ENCODE measurements around the gene GPM6B. TPM values are rescaled to one million over a fixed set of nuclear protein-coding genes. Genes with fewer than 3 reads are reported as not detected.

Gene GPM6B
- total RNA-seq, 1 experiment from 2014 or later: 99.8 TPM

DNA sequence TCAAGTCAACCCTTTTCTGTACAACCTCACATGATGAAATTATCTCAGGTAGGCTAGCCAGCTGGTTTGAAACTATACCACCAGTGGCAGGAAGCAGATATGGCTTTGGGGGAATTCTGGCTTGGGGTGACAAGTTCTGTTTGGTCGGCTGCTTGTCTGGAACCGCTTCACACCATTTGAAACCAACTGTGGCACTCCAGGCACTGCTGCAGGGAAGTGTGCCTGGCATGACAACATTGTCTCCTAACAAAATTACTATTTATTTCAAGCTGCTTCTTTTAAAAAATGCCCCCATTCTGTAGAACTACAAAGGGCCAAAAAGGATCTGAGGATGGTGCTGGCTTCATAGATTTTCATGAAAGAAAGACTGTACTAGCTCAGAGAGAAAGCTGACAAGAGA, 37.1 kb upstream of the GPM6B start:
- Mint-ChIP-seq H3K27me3 (ENCODE audit: low read depth) (no peaks in the 10 kb centered on the region), H3K4me1 (peaks cover 39% of the 10 kb centered on the region), H3K27ac (no peak overlapping the region), H3K36me3 (peaks cover 2% of the 10 kb centered on the region), H3K9me3 (0 out of 2 replicates have a peak, but pooled peaks cover 2% of the 10 kb centered on the region), H3K4me3 (no peak overlapping the region)
- POLR2A ChIA-PET: no interaction called here
- ATAC-seq (no peak), DNase-seq (ENCODE audit: low spot score) (no peak)
- CTCF ChIA-PET: no interaction called here
- TF ChIP-seq NFE2L1 (CRISPR knock-in tag; IDR thresholded peaks at IDR 0.05) (no peak), GTF2I (CRISPR knock-in tag; conservative IDR thresholded peaks at IDR 0.05) (no peak), SP1 (CRISPR knock-in tag; conservative IDR thresholded peaks at IDR 0.05) (no peak)

DNA sequence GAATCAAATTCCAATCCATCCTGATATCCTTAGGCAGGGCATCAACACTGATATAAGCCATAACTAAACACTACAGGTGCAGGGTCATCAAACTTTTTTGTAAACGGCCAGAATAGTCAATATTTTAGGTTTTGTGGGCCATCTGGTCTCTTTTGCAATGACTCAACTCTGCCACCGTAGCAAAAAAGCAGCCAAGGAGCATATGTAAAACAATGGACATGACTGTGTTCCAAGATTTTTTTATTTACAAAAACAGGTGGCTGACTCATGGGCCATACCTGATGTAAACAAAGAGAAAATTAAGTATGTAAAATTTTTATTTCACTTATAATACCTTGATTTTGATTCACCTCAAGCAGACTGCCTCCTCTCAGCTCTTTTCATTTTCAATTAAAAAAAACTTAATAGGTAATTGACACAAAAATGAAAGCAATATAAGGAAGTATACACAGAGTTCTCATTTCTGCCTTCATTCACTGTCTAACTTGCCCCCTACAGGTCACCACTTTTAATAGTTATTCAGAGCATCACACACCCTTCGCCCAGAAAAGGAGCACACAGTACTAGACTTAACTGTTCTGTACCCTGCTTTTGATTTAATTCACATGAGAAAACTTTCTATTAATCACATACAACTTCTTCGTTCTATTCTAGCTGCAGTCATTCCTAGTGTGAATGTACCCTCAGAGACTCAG, 35.3 kb upstream of the GPM6B start:
- H3K9me3 Mint-ChIP-seq: 0 out of 2 replicates have a peak, but pooled peaks cover 2% of the 10 kb centered on the region
- ATAC-seq (no peak), DNase-seq (ENCODE audit: low spot score) (no peak)

DNA sequence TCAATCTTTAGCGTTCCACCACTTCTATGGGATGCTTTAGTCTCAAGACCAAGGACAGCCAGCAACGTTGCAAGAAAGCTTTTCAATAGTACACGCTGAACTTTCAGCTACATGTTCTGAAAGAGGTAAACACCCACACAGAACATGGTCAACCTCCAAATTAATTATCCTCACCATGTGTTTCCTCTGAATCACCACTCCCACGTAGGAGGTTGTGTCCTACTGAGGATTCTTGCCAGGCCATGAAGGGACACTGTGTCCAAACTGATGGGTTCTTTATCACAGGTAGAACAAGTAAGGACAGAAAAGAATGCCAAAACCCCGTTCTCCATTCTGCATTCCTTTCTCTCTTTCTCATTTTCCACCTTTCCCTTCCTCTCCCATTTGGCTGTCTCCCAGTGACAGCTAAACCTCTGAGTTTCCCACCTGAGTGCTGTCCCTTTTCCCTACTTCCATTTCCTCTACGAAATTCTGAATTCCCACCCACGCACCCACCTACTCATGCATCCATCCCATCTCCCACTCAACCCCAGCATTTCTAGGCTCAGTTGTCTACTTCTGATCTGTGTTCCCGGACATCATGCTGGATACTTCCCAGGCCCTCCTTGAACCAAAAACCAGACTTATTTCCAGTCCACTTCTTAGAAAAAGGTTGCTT, 29.0 kb upstream of the GPM6B start:
- no peak for DNase-seq (ENCODE audit: low spot score)
- Mint-ChIP-seq H3K4me3 (no peak overlapping the region), H3K9me3 (0 out of 2 replicates have a peak, but pooled peaks cover 5% of the 10 kb centered on the region), H3K27me3 (ENCODE audit: low read depth) (no peaks in the 10 kb centered on the region), H3K27ac (no peak overlapping the region), H3K36me3 (no peaks in the 10 kb centered on the region; the same call in 1 of the 2 replicates), H3K4me1 (peaks cover 10% of the 10 kb centered on the region)
- CTCF ChIA-PET: no interaction called here
- POLR2A ChIA-PET: no interaction called here
- ATAC-seq: no peak
- TF ChIP-seq CBFB (CRISPR knock-in tag; IDR thresholded peaks at IDR 0.05; ENCODE audit: low read depth): no peak
- TF ChIP-seq, protein P1, sequence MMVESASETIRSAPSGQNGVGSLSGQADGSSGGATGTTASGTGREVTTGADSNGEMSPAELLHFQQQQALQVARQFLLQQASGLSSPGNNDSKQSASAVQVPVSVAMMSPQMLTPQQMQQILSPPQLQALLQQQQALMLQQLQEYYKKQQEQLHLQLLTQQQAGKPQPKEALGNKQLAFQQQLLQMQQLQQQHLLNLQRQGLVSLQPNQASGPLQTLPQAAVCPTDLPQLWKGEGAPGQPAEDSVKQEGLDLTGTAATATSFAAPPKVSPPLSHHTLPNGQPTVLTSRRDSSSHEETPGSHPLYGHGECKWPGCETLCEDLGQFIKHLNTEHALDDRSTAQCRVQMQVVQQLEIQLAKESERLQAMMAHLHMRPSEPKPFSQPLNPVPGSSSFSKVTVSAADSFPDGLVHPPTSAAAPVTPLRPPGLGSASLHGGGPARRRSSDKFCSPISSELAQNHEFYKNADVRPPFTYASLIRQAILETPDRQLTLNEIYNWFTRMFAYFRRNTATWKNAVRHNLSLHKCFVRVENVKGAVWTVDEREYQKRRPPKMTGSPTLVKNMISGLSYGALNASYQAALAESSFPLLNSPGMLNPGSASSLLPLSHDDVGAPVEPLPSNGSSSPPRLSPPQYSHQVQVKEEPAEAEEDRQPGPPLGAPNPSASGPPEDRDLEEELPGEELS (CRISPR knock-in tag; IDR thresholded peaks at IDR 0.05): no peak
- TF ChIP-seq NFATC4 (CRISPR knock-in tag; IDR thresholded peaks at IDR 0.05): no peak
- TF ChIP-seq SMAD4 (CRISPR knock-in tag; IDR thresholded peaks at IDR 0.05): no peak
- no peak for TF ChIP-seq FOXJ3 (CRISPR knock-in tag; IDR thresholded peaks at IDR 0.05; ENCODE audit: borderline replicate concordance)
- TF ChIP-seq, protein P2, sequence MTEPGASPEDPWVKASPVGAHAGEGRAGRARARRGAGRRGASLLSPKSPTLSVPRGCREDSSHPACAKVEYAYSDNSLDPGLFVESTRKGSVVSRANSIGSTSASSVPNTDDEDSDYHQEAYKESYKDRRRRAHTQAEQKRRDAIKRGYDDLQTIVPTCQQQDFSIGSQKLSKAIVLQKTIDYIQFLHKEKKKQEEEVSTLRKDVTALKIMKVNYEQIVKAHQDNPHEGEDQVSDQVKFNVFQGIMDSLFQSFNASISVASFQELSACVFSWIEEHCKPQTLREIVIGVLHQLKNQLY (CRISPR knock-in tag; IDR thresholded peaks at IDR 0.05): no peak
- TF ChIP-seq FOXK1 (CRISPR knock-in tag; IDR thresholded peaks at IDR 0.05): no peak
- TF ChIP-seq, protein P3, sequence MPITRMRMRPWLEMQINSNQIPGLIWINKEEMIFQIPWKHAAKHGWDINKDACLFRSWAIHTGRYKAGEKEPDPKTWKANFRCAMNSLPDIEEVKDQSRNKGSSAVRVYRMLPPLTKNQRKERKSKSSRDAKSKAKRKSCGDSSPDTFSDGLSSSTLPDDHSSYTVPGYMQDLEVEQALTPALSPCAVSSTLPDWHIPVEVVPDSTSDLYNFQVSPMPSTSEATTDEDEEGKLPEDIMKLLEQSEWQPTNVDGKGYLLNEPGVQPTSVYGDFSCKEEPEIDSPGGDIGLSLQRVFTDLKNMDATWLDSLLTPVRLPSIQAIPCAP (CRISPR knock-in tag; IDR thresholded peaks at IDR 0.05): no peak
- TF ChIP-seq RORB (CRISPR knock-in tag; IDR thresholded peaks at IDR 0.05): no peak
- no peak for TF ChIP-seq RELA (CRISPR knock-in tag; IDR thresholded peaks at IDR 0.05; ENCODE audit: borderline replicate concordance)
- TF ChIP-seq ZNF232 (CRISPR knock-in tag; IDR thresholded peaks at IDR 0.05): no peak

More for the DNA sequence above, 35.3 kb upstream of the GPM6B start:
- Mint-ChIP-seq H3K27me3 (ENCODE audit: low read depth) (no peaks in the 10 kb centered on the region), H3K27ac (no peak overlapping the region), H3K4me3 (no peak overlapping the region), H3K36me3 (peaks cover 2% of the 10 kb centered on the region), H3K4me1 (peaks cover 22% of the 10 kb centered on the region)
- POLR2A ChIA-PET: no interaction called here
- CTCF ChIA-PET: no interaction called here
- no peak for TF ChIP-seq ZNF138 (CRISPR knock-in tag; conservative IDR thresholded peaks at IDR 0.05)
- TF ChIP-seq SOX15 (CRISPR knock-in tag; IDR thresholded peaks at IDR 0.05): no peak
- TF ChIP-seq, protein P4, sequence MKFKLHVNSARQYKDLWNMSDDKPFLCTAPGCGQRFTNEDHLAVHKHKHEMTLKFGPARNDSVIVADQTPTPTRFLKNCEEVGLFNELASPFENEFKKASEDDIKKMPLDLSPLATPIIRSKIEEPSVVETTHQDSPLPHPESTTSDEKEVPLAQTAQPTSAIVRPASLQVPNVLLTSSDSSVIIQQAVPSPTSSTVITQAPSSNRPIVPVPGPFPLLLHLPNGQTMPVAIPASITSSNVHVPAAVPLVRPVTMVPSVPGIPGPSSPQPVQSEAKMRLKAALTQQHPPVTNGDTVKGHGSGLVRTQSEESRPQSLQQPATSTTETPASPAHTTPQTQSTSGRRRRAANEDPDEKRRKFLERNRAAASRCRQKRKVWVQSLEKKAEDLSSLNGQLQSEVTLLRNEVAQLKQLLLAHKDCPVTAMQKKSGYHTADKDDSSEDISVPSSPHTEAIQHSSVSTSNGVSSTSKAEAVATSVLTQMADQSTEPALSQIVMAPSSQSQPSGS (CRISPR knock-in tag; IDR thresholded peaks at IDR 0.05; ENCODE audit: borderline replicate concordance, low read depth): no peak
- no peak for TF ChIP-seq ESRRA (CRISPR knock-in tag; IDR thresholded peaks at IDR 0.05; ENCODE audit: borderline replicate concordance)
- TF ChIP-seq, protein P5, sequence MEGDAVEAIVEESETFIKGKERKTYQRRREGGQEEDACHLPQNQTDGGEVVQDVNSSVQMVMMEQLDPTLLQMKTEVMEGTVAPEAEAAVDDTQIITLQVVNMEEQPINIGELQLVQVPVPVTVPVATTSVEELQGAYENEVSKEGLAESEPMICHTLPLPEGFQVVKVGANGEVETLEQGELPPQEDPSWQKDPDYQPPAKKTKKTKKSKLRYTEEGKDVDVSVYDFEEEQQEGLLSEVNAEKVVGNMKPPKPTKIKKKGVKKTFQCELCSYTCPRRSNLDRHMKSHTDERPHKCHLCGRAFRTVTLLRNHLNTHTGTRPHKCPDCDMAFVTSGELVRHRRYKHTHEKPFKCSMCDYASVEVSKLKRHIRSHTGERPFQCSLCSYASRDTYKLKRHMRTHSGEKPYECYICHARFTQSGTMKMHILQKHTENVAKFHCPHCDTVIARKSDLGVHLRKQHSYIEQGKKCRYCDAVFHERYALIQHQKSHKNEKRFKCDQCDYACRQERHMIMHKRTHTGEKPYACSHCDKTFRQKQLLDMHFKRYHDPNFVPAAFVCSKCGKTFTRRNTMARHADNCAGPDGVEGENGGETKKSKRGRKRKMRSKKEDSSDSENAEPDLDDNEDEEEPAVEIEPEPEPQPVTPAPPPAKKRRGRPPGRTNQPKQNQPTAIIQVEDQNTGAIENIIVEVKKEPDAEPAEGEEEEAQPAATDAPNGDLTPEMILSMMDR (IDR thresholded peaks at IDR 0.05): no peak
- TF ChIP-seq ATF1 (CRISPR knock-in tag; IDR thresholded peaks at IDR 0.05): no peak
- TF ChIP-seq OVOL2 (CRISPR knock-in tag; IDR thresholded peaks at IDR 0.05; ENCODE audit: borderline replicate concordance): no peak
- no peak for TF ChIP-seq SMAD3 (CRISPR knock-in tag; IDR thresholded peaks at IDR 0.05; ENCODE audit: borderline replicate concordance)
- TF ChIP-seq SP1 (CRISPR knock-in tag; conservative IDR thresholded peaks at IDR 0.05): no peak
- no peak for TF ChIP-seq HMGA2 (CRISPR knock-in tag; IDR thresholded peaks at IDR 0.05)
- no peak for TF ChIP-seq EMX1 (CRISPR knock-in tag; IDR thresholded peaks at IDR 0.05)
- TF ChIP-seq, protein P6, sequence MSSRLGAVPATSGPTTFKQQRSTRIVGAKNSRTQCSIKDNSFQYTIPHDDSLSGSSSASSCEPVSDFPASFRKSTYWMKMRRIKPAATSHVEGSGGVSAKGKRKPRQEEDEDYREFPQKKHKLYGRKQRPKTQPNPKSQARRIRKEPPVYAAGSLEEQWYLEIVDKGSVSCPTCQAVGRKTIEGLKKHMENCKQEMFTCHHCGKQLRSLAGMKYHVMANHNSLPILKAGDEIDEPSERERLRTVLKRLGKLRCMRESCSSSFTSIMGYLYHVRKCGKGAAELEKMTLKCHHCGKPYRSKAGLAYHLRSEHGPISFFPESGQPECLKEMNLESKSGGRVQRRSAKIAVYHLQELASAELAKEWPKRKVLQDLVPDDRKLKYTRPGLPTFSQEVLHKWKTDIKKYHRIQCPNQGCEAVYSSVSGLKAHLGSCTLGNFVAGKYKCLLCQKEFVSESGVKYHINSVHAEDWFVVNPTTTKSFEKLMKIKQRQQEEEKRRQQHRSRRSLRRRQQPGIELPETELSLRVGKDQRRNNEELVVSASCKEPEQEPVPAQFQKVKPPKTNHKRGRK (CRISPR knock-in tag; IDR thresholded peaks at IDR 0.05; ENCODE audit: borderline replicate concordance): no peak
- no peak for TF ChIP-seq SMAD4 (CRISPR knock-in tag; IDR thresholded peaks at IDR 0.05)

Measured in WTC11 (cell line).